ENCODE measurements around the gene RAPGEF6. TPM values are rescaled to one million over a fixed set of nuclear protein-coding genes. Genes with fewer than 3 reads are reported as not detected.
A peak's percentile ranks its signal among the peaks of the same experiment; 100 is the strongest.

RAPGEF6 gene
- total RNA-seq, 1 experiment from 2014 or later, result 25.0 TPM

GRCh38 chr5:131635684-131636572 lies 899 bp upstream of the RAPGEF6 start:
- ChIA-PET CTCF (no interaction called here), POLR2A (interaction anchor here (0.7 to 1.0 kb wide), 3 partner anchors 11 to 47 kb away, joined by 3 to 4 read pairs (median 3); no protein-coding TSS in a partner anchor)
- ATAC-seq (peak; percentile 6), DNase-seq (ENCODE audit: low read depth, low spot score) (no peak)
- in situ Hi-C loops (cut with HindIII; ENCODE audit: low pct_unique_long_range_greater_than_20kb, low sequenced_read_pairs) (no loop called here), intact Hi-C loops (cut with micrococcal nuclease; ENCODE audit: unreplicated experiment) (no loop called here)
- H3K27ac ChIP-seq (ENCODE audit: low read length), result peak overlapping the region; percentile 100
- TF ChIP-seq SIN3A (IDR thresholded peaks at IDR 0.05; ENCODE audit: borderline replicate concordance, insufficient read depth, low read depth, low read length) (no peak), CTCF (IDR thresholded peaks at IDR 0.05) (no peak), POLR2AphosphoS5 (IDR thresholded peaks at IDR 0.05; ENCODE audit: low read depth, low read length) (peak; percentile 20; the same call in 1 of the 2 replicates), REST (IDR thresholded peaks at IDR 0.05; ENCODE audit: insufficient read depth in 1 of 2, low read depth in 2 of 2, low read length in 1 of 2) (no peak), TCF7L2 (IDR thresholded peaks at IDR 0.05; ENCODE audit: low read depth, low read length) (no peak; the same call in 1 of the 2 replicates)
- TSS peak; percentile 99 for BruUV-seq (replicated peaks)
- no peaks in the 10 kb centered on the region for H3K27me3 ChIP-seq (ENCODE audit: control insufficient read depth, insufficient read depth, low read length)
- H3K36me3 ChIP-seq (ENCODE audit: control insufficient read depth, insufficient read depth, low read length), result peaks cover 2% of the 10 kb centered on the region; the same call in 1 of the 2 replicates
- peaks cover 19% of the 10 kb centered on the region for H3K4me1 ChIP-seq (ENCODE audit: control insufficient read depth, insufficient read depth, low read length)
- peak overlapping the region; percentile 87 to 92 for H3K4me3 ChIP-seq (ENCODE audit: low read depth in 2 of 2, low read length in 2 of 2)
- H3K9me3 ChIP-seq (ENCODE audit: control insufficient read depth, insufficient read depth, low read depth, low read length), result no peaks in the 10 kb centered on the region

GRCh38 chr5:131634666-131634995 lies 398 bp downstream of the RAPGEF6 start:
- POLR2A ChIA-PET, result no interaction called here
- Histone ChIP-seq H3K4me1 (ENCODE audit: control insufficient read depth, insufficient read depth, low read length) (peaks cover 31% of the 10 kb centered on the region), H3K36me3 (ENCODE audit: control insufficient read depth, insufficient read depth, low read length) (peaks cover 2% of the 10 kb centered on the region; the same call in 1 of the 2 replicates), H3K27ac (ENCODE audit: low read length) (peak overlapping the region; percentile 100), H3K4me3 (ENCODE audit: low read depth in 2 of 2, low read length in 2 of 2) (peak overlapping the region; percentile 87 to 92), H3K27me3 (ENCODE audit: control insufficient read depth, insufficient read depth, low read length) (no peaks in the 10 kb centered on the region), H3K9me3 (ENCODE audit: control insufficient read depth, insufficient read depth, low read depth, low read length) (no peaks in the 10 kb centered on the region)
- BruUV-seq (replicated peaks), result TSS peak; percentile 74
- in situ Hi-C loops (cut with HindIII; ENCODE audit: low pct_unique_long_range_greater_than_20kb, low sequenced_read_pairs), result no loop called here
- no peak for TF ChIP-seq REST (IDR thresholded peaks at IDR 0.05; ENCODE audit: insufficient read depth in 1 of 2, low read depth in 2 of 2, low read length in 1 of 2)
- TF ChIP-seq CTCF (IDR thresholded peaks at IDR 0.05), result no peak
- TF ChIP-seq TCF7L2 (IDR thresholded peaks at IDR 0.05; ENCODE audit: low read depth, low read length), result no peak
- no peak for TF ChIP-seq SIN3A (IDR thresholded peaks at IDR 0.05; ENCODE audit: borderline replicate concordance, insufficient read depth, low read depth, low read length)
- TF ChIP-seq POLR2AphosphoS5 (IDR thresholded peaks at IDR 0.05; ENCODE audit: low read depth, low read length), result no peak
- CTCF ChIA-PET, result no interaction called here
- ATAC-seq (peak; percentile 60), DNase-seq (ENCODE audit: low read depth, low spot score) (no peak)
- intact Hi-C loops (cut with micrococcal nuclease; ENCODE audit: unreplicated experiment), result no loop called here
